CD4-positive, CD25-positive, alpha-beta regulatory T cell (primary cell): ENCODE measurements around the gene MX1. TPM values are rescaled to one million over a fixed set of nuclear protein-coding genes. Genes with fewer than 3 reads are reported as not detected.
A peak's percentile ranks its signal among the peaks of the same experiment; 100 is the strongest.

Experiments used
- ATAC-seq, 2 donors: fragments of 150-1000 bp; cut with Tn5 transposase; one replicate each; pipeline ENCODE4 v1.10.0; 2021; ENCODE audit warnings: low read depth in 2 of 2, moderate number of reproducible peaks in 2 of 2, moderate library complexity in 1 of 2
- DNase-seq, 3 donors: peaks; one replicate each; pipeline versions ENCODE4 v3.0.0 to v3.0.0-alpha.2; 2012 to 2022; ENCODE audit warnings: mixed read lengths in 1 of 3
- H3K27ac ChIP-seq: one replicate; pipeline ENCODE4 v1.7.0; 2013; ENCODE audit warnings: mild to moderate bottlenecking, low read length; ENCODE audit not compliant: insufficient read depth, poor library complexity, severe bottlenecking
- H3K27me3 ChIP-seq: one replicate; pipeline ENCODE4 v1.7.0; 2013; ENCODE audit warnings: low read length; ENCODE audit not compliant: control insufficient read depth, insufficient read depth
- H3K36me3 ChIP-seq: one replicate; pipeline ENCODE4 v1.7.0; 2013; ENCODE audit warnings: mild to moderate bottlenecking, low read length, moderate library complexity; ENCODE audit not compliant: control insufficient read depth, insufficient read depth
- H3K4me1 ChIP-seq: 2 replicates; pipeline ENCODE4 v1.7.0; 2013; ENCODE audit warnings: mild to moderate bottlenecking, low read length; ENCODE audit not compliant: insufficient read depth, control insufficient read depth, poor library complexity, severe bottlenecking
- H3K4me3 ChIP-seq: one replicate; pipeline ENCODE4 v1.7.0; 2013; ENCODE audit warnings: low read depth, mild to moderate bottlenecking, low read length, moderate library complexity
- H3K9me3 ChIP-seq, 2 experiments: 1 replicate in 1 of 2; 2 replicates in 1 of 2; pipeline ENCODE4 v1.7.0; 2013; ENCODE audit warnings: low read length in 2 of 2, mild to moderate bottlenecking in 1 of 2, moderate library complexity in 1 of 2; ENCODE audit not compliant: control insufficient read depth in 2 of 2
- H3K27ac Mint-ChIP-seq, 3 donors: one replicate each; pipeline ENCODE4 v1.8.0; 2020 to 2022; ENCODE audit warnings: mild to moderate bottlenecking in 3 of 3, mixed read lengths in 3 of 3, moderate library complexity in 2 of 3
- H3K27me3 Mint-ChIP-seq: one replicate; pipeline ENCODE4 v1.8.0; 2022; ENCODE audit warnings: mild to moderate bottlenecking, mixed read lengths
- H3K36me3 Mint-ChIP-seq: one replicate; pipeline ENCODE4 v1.8.0; 2020; ENCODE audit warnings: mixed read lengths
- H3K4me1 Mint-ChIP-seq, 4 donors: one replicate each; pipeline ENCODE4 v1.8.0; 2020 to 2022; ENCODE audit warnings: mixed read lengths in 4 of 4, mild to moderate bottlenecking in 1 of 4
- H3K4me3 Mint-ChIP-seq, 4 donors: one replicate each; pipeline ENCODE4 v1.8.0; 2020 to 2022; ENCODE audit warnings: mild to moderate bottlenecking in 4 of 4, mixed read lengths in 4 of 4, moderate library complexity in 3 of 4
- H3K9me3 Mint-ChIP-seq, 7 donors: one replicate each; pipeline ENCODE4 v1.8.0; 2020 to 2022; ENCODE audit warnings: mixed read lengths in 7 of 7, mild to moderate bottlenecking in 3 of 7, moderate library complexity in 2 of 7
- polyA plus RNA-seq, 4 donors: library from polyadenylated mRNA; unstranded; fragments of 300-500 nt; fragmentation: Illumina TruSeq; gene quantifications; one replicate each; pipeline ENCODE4 v1.2.3, GENCODE V29; 2021
- total RNA-seq: library from RNA; stranded (reverse); gene quantifications from one replicate; pipeline ENCODE4 v1.2.3, GENCODE V29; 2022

MX1 gene
- total and polyA plus RNA-seq, 5 donors from 2014 or later, result 82.5 to 137 (median 95.2) TPM

DNA sequence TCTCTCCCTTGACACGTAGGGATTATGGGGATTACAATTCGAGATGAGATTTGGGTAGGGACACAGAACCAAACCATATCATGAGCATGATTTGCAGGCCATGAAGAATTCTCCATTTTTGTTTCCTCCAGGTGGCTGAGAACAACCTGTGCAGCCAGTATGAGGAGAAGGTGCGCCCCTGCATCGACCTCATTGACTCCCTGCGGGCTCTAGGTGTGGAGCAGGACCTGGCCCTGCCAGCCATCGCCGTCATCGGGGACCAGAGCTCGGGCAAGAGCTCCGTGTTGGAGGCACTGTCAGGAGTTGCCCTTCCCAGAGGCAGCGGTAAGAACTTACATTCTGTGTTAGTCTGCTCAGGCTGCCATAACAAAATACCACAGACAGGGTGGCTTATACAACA is 9.7 kb downstream of the MX1 start:
- no peaks in the 10 kb centered on the region for H3K27me3 Mint-ChIP-seq
- ATAC-seq, result no peak
- H3K4me3 Mint-ChIP-seq, result no peak overlapping the region
- no peak overlapping the region for H3K4me3 ChIP-seq
- DNase-seq, result no peak
- no peak overlapping the region for H3K27ac ChIP-seq
- no peak overlapping the region for H3K27ac Mint-ChIP-seq
- H3K9me3 ChIP-seq, result peaks cover 11 to 18% of the 10 kb centered on the region in 2 experiments
- H3K36me3 Mint-ChIP-seq, result peaks cover 87% of the 10 kb centered on the region
- H3K4me1 Mint-ChIP-seq, result peaks cover 9 to 21% (median 17%) of the 10 kb centered on the region in 4 donors
- H3K36me3 ChIP-seq, result peaks cover 96% of the 10 kb centered on the region
- no peaks in the 10 kb centered on the region for H3K27me3 ChIP-seq
- H3K4me1 ChIP-seq, result no peaks in the 10 kb centered on the region
- H3K9me3 Mint-ChIP-seq, result peaks cover 0 to 11% (median 2%) of the 10 kb centered on the region in 7 donors

DNA sequence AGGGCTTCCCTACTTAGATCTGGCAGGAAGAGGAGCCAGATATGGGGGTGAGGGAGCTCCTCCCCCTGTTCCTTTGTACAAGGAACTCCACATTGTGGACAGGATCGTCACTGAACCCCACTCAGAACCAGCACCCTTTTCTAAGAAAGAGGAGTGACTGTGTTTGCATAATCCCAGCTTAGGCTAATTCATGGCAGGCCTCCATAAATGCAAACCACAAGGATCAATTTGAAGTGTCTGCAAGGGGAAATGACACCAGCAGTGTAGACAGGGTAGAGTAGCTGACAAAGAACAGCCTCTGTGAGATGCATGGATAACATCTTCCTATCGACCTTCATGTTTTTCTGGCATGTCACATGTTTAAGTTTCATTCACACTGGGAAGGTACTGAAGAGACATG is 11.7 kb downstream of the MX1 start:
- Mint-ChIP-seq H3K36me3 (peaks cover 83% of the 10 kb centered on the region), H3K27ac (peak overlapping the region in 2 of 3 donors; percentile 28 to 69), H3K4me3 (no peak overlapping the region), H3K27me3 (no peaks in the 10 kb centered on the region), H3K9me3 (peaks cover 0 to 11% (median 2%) of the 10 kb centered on the region in 7 donors), H3K4me1 (peaks cover 9 to 21% (median 16%) of the 10 kb centered on the region in 4 donors)
- Histone ChIP-seq H3K27ac (no peak overlapping the region), H3K27me3 (no peaks in the 10 kb centered on the region), H3K36me3 (peaks cover 97% of the 10 kb centered on the region), H3K9me3 (peaks cover 11 to 18% of the 10 kb centered on the region in 2 experiments), H3K4me1 (no peaks in the 10 kb centered on the region), H3K4me3 (no peak overlapping the region)
- ATAC-seq (no peak), DNase-seq (no peak)

- H3K27ac ChIP-seq, result no peak overlapping the region
- Mint-ChIP-seq H3K27me3 (no peaks in the 10 kb centered on the region), H3K4me3 (no peak overlapping the region), H3K4me1 (peaks cover 9 to 15% (median 12%) of the 10 kb centered on the region in 4 donors), H3K36me3 (peaks cover 83% of the 10 kb centered on the region), H3K27ac (peak overlapping the region in 1 of 3 donors; percentile 36), H3K9me3 (peaks cover 0 to 11% (median 2%) of the 10 kb centered on the region in 7 donors)
- no peaks in the 10 kb centered on the region for H3K4me1 ChIP-seq
- peaks cover 97% of the 10 kb centered on the region for H3K36me3 ChIP-seq
- H3K27me3 ChIP-seq, result no peaks in the 10 kb centered on the region
- H3K9me3 ChIP-seq, result peaks cover 11 to 15% of the 10 kb centered on the region in 2 experiments
- ATAC-seq, result no peak
- H3K4me3 ChIP-seq, result no peak overlapping the region
- DNase-seq, result no peak
Measured at GRCh38 chr21:41438425-41439113, 12.5 kb downstream of the MX1 start.

DNA sequence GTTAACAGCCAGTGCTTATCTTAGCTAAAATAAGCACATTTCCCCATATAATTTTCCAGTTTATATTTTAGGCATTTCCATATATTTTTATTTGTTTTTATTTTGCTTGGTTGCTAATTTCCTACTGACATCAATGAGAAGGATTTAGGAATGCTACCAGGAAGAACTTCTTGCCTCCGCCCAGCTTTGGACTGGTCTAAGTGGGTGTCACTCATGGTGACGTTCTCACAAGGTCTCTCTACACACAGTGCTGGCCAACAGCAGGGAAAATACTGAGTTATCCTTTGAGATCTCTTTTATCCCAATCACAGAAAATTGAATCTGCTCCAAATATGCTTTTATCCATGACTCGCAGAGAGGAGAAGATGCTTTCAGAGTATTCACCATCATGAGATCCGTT is 13.2 kb downstream of the MX1 start:
- no peaks in the 10 kb centered on the region for H3K27me3 Mint-ChIP-seq
- H3K4me3 ChIP-seq, result no peak overlapping the region
- peaks cover 81% of the 10 kb centered on the region for H3K36me3 Mint-ChIP-seq
- peaks cover 0 to 11% (median 2%) of the 10 kb centered on the region in 7 donors for H3K9me3 Mint-ChIP-seq
- no peak overlapping the region for H3K4me3 Mint-ChIP-seq
- no peaks in the 10 kb centered on the region for H3K27me3 ChIP-seq
- peak overlapping the region in 2 of 3 donors; percentile 42 to 83 for H3K27ac Mint-ChIP-seq
- peaks cover 9 to 13% (median 10%) of the 10 kb centered on the region in 4 donors for H3K4me1 Mint-ChIP-seq
- peaks cover 93% of the 10 kb centered on the region for H3K36me3 ChIP-seq
- peaks cover 7 to 9% of the 10 kb centered on the region in 2 experiments for H3K9me3 ChIP-seq
- DNase-seq (no peak), ATAC-seq (no peak)
- H3K4me1 ChIP-seq, result no peaks in the 10 kb centered on the region
- no peak overlapping the region for H3K27ac ChIP-seq

DNA sequence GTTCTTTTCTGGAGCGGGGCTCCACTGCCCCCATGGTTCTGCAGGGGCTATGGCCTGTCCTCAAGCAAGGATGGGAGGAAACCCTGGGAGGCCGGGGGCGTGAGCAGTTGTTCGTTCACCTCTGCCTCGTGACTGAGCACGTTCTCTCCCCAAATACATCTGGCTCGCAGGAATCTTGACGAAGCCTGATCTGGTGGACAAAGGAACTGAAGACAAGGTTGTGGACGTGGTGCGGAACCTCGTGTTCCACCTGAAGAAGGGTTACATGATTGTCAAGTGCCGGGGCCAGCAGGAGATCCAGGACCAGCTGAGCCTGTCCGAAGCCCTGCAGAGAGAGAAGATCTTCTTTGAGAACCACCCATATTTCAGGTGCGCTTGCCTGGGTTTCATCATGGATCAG is 15.5 kb downstream of the MX1 start:
- H3K9me3 Mint-ChIP-seq, result peaks cover 0 to under 1% (median 0%) of the 10 kb centered on the region in 7 donors
- no peaks in the 10 kb centered on the region for H3K27me3 ChIP-seq
- H3K27me3 Mint-ChIP-seq, result no peaks in the 10 kb centered on the region
- DNase-seq (no peak), ATAC-seq (no peak)
- H3K4me1 Mint-ChIP-seq, result peaks cover 0 to 5% (median 4%) of the 10 kb centered on the region in 4 donors
- no peak overlapping the region for H3K4me3 Mint-ChIP-seq
- peaks cover 92% of the 10 kb centered on the region for H3K36me3 ChIP-seq
- no peak overlapping the region for H3K27ac ChIP-seq
- H3K4me1 ChIP-seq, result no peaks in the 10 kb centered on the region
- H3K4me3 ChIP-seq, result no peak overlapping the region
- H3K9me3 ChIP-seq, result no peaks in the 10 kb centered on the region
- H3K27ac Mint-ChIP-seq, result no peak overlapping the region
- peaks cover 80% of the 10 kb centered on the region for H3K36me3 Mint-ChIP-seq

GRCh38 chr21:41442481-41443186 is 16.6 kb downstream of the MX1 start:
- Histone ChIP-seq H3K4me1 (no peaks in the 10 kb centered on the region), H3K4me3 (no peak overlapping the region), H3K9me3 (no peaks in the 10 kb centered on the region), H3K27ac (no peak overlapping the region), H3K27me3 (no peaks in the 10 kb centered on the region), H3K36me3 (peaks cover 92% of the 10 kb centered on the region)
- Mint-ChIP-seq H3K27ac (no peak overlapping the region), H3K9me3 (no peaks in the 10 kb centered on the region), H3K4me3 (no peak overlapping the region), H3K4me1 (peaks cover 0 to 5% (median 3%) of the 10 kb centered on the region in 4 donors), H3K27me3 (no peaks in the 10 kb centered on the region), H3K36me3 (peaks cover 80% of the 10 kb centered on the region)
- no peak for ATAC-seq
- no peak for DNase-seq

- no peak for ATAC-seq
- H3K9me3 Mint-ChIP-seq, result no peaks in the 10 kb centered on the region
- H3K4me3 Mint-ChIP-seq, result no peak overlapping the region
- Histone ChIP-seq H3K36me3 (peaks cover 88% of the 10 kb centered on the region), H3K27ac (no peak overlapping the region), H3K4me1 (no peaks in the 10 kb centered on the region), H3K4me3 (no peak overlapping the region), H3K9me3 (no peaks in the 10 kb centered on the region), H3K27me3 (no peaks in the 10 kb centered on the region)
- peaks cover 0 to 4% (median 1%) of the 10 kb centered on the region in 4 donors for H3K4me1 Mint-ChIP-seq
- peak overlapping the region in 2 of 3 donors; percentile 22 to 72 for H3K27ac Mint-ChIP-seq
- H3K36me3 Mint-ChIP-seq, result peaks cover 78% of the 10 kb centered on the region
- H3K27me3 Mint-ChIP-seq, result no peaks in the 10 kb centered on the region
- DNase-seq, result no peak
Measured at GRCh38 chr21:41443562-41443961, 17.5 kb downstream of the MX1 start.
